Jurkat, Clone E6-1 (cell line): ENCODE results near the gene SAMMSON.

Source experiments
- DNase-seq: peaks from one replicate; pipeline ENCODE4 v3.0.0-alpha.2; 2011; ENCODE audit warnings: low read depth, low spot score
- H3K4me3 ChIP-seq: 2 replicates; pipeline ENCODE4 v1.5.1; 2011; ENCODE audit warnings: mild to moderate bottlenecking, low read length, control low read depth, moderate library complexity

Gene SAMMSON

DNA sequence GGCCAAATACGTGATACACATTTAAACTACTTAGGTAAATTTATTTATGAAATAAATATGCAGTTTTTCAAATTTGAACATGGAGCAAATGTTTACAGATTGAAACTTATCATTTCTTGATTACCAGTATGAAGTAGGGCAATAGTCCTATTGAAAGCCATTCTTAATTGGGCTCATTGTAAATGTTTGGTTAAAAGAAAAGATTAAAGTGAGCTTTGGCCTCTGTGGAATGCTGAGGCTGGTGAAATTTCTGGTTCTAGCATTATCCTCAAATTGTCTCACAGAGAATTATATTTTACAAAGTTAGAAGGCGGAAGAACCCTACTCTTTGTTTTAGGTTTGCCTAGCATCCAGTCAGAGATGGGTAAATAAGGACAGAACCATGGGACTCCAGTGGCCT lies 73.2 kb downstream of the SAMMSON start:
- H3K4me3 ChIP-seq = no peak overlapping the region
- DNase-seq = no peak

DNA sequence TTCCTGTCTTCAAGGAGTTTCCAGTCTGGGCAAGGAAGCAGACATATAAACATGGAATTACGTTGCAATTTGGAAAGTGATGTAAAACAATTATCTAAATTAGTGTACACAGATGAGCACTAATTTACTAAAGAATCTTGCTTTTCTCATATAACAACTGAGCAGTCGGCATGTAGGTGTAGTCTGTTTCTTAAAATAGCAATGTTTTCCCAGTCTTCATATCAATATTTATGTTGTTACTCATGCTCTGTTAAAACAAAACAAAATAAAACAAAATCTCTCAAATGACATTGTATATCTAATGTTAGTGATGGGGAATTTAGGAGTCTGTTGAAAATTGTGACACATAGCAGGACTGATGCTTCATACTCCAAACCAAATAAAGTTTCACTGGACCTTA lies 75.6 kb downstream of the SAMMSON start:
- no peak for DNase-seq
- no peak overlapping the region for H3K4me3 ChIP-seq

DNA sequence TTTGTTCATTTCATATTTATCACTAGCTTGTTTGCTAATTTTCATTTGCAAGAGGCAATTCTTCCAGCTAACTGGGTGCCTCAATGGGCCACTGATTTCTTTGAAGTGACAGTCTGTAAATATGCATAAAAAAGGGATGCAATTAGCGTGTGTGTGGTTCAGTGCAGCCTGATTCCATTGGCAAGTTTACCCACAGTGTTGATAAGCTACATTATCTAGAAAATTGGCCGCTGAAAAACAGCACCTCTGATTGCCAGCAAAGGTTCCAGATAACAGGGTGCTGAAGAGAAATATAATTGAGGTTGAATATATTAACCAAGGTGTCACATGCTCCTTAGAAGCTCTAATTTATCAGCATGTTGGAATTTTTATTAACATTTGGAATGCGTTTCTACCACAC lies 76.9 kb downstream of the SAMMSON start:
- no peak overlapping the region for H3K4me3 ChIP-seq
- no peak for DNase-seq

DNA sequence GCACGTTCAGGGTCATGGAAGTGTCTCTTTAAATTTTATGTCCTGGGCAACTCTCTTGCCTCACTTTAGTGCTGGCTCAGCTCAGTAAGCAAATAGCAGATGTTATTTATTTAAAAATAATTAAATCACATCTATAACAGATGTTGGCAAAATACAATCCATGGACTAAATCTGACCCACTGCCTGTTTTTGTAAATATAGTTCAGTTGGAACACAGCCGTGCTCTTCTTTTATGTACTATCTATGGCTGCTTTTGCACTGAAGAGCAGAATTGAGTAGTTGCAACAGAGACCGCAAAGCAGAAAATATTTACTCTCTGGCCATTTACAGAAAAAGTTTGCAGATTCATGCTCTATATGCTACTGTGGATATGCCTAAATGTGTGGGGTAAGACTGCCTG lies 79.2 kb downstream of the SAMMSON start:
- no peak overlapping the region for H3K4me3 ChIP-seq
- DNase-seq = no peak

DNA sequence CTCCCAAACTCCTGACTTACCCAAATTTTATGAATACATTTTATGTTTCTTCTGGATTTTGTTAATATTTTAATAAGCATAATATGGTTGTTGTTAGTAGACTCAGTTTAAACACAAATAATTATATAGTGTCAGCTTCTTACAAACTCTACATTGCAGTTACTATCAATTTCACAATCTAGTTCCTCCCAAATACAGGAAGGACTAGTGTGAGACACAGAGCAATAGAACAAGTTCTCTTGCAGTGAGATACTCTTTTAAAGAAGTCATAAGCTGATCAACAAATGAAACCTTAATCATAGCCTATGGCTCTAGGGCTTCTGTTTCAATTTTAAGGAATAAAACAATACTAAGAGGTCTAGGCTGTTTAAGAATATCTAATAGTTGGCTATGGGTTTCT lies 86.1 kb downstream of the SAMMSON start:
- no peak overlapping the region for H3K4me3 ChIP-seq
- no peak for DNase-seq

DNA sequence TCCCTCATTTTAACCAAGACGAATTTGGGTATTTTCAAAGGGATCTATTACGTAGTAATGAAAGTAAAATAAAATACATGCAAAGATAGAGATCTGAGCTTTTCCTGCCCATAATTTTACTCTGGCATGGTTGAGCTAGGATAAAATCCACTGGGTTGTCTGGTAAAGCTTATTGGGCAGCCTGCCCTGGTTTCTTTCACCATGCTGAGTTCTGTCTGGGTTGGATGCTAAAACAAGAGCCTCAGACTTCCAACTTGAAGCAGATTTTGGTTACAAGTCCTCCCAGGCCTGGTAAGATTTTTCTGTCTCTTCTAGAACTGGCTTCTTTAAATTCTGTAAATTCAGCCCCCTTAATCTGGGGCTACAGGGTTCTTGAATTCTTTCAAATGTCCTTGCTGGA lies 86.8 kb downstream of the SAMMSON start:
- H3K4me3 ChIP-seq = no peak overlapping the region
- no peak for DNase-seq

DNA sequence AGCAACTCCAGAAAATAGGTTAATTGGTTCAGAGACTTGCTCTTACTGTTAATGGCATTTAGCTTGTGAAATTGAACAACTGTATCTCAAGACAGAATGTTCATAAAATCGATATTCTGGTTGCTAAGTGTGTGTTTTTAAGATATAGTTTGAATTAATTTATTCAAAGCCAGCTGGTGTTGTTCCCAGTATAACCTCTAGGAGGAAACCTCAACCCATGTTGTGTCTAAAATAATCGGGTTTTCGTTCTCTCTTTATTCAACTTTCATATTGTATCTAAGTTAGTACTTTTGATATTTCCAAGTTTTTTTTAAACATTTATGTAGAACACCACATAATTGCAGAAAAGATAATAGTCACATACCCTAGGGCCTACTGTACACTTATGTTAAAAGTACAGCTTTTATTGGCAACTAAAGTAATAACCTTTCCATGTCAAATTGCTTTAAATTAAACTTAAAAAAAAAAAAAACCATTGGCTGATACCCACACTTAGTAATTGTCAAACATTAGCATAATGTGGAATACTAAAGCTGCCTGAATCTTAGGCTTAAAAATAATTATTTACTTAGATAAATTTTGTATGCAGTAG lies 90.9 kb downstream of the SAMMSON start:
- no peak overlapping the region for H3K4me3 ChIP-seq
- peak; percentile 2 for DNase-seq

DNA sequence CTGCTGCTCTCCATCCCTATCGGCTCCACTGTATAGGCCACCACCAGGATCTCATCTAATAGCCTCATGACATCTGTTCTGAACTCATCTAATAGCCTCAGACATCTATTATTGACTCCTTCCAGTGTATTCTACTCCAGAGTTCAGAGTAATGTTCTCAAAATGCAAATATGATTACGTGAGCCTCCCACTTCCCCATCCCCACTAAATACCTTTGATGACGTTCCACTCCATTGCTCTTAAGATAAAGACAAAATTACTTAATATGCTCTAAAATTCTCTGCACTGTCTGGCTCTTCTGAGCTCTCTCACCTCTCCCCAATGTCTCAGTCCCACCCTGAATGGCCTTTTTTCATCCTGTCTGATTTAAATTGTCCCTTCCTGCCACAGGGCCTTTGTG lies 94.7 kb downstream of the SAMMSON start:
- no peak overlapping the region for H3K4me3 ChIP-seq
- no peak for DNase-seq

DNA sequence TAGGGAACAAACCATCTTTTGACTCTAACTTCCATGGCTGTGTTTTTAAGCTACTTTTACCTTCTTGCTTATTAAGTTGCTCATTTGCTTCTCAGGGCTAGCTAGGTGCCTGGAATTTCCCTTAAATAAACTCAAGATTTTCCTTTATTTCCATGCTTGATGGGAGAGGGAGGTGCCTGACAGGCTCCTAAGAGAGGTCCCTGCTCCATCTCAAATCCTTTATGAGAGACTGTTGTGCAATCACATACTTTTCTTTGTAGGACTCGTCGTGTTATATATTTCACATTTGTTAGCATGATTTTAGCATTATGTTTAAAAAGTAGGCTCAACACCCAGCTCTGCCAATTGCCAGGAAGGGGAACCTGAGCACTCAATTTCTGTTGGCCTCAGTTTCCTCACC lies 95.7 kb downstream of the SAMMSON start:
- DNase-seq = no peak
- H3K4me3 ChIP-seq = no peak overlapping the region

DNA sequence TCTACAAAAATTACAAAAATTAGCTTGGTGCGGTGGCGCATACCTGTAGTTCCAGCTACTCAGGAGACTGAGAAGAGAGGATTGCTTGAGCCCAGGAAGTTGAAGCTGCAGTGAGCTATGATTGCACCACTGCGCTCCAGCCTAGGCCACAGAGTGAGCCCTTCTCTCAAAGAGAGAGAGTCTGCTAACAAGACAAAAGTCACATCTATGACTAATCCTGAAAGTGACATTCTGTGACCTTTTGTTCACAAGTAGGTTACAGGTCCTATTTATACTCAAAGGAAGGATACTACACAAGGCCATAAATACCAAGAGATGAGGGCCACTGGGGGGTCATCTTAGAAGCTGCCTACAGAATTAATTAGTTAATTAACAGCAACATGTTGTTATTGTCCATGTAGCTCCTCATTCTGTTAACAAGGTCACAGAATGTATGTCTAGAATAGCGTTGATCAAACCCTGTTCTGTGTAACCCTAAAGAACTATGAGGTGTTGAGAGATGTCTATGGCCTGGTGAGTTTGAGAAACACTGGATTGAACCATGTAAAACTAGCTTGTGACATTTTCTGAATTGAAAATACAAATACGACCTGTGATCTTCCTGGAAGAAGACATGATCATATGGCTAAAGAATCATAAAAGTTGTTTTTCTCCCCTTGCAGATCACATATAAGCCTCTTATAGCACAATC lies 97.0 kb downstream of the SAMMSON start:
- no peak for DNase-seq
- no peak overlapping the region for H3K4me3 ChIP-seq

DNA sequence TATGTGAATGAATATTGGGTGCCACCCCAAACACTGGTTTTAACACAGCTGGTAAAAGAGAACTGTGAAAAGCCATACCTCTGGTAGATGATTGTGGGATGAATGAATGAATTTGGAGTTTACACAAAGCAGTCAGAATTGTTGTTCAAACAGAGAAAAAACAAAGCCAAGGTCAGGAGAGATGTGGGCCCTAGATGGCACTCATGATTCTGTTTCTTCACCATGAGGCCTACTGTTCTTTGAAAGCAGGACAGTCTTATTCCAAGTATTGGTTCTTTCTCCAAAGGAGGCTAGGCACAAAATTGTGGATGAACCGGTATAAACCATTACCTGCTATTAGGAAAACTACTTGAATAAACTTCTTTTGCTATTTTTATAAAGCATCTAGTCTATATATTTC lies 97.6 kb downstream of the SAMMSON start:
- no peak for DNase-seq
- H3K4me3 ChIP-seq = no peak overlapping the region

DNA sequence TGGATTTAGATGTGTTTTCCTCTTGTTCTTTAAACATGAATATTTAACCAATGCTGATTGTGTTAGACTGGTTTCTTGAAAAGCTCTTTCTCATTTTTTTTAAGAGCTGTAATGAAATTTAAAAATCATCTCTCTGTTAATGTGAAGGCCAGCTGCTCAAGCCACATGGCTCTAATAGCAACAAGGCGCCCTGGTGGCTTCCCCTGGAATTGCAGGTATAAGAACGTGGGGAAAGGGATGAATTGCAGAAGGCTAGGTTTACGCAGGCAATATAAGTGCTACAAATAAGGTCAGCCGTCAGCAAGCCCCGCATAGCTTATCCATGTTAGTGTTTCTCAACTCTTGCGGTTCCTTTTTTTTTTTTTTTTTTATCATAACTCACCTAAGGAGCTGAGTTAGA lies 108.5 kb downstream of the SAMMSON start:
- DNase-seq = peak; percentile 24
- no peak overlapping the region for H3K4me3 ChIP-seq

DNA sequence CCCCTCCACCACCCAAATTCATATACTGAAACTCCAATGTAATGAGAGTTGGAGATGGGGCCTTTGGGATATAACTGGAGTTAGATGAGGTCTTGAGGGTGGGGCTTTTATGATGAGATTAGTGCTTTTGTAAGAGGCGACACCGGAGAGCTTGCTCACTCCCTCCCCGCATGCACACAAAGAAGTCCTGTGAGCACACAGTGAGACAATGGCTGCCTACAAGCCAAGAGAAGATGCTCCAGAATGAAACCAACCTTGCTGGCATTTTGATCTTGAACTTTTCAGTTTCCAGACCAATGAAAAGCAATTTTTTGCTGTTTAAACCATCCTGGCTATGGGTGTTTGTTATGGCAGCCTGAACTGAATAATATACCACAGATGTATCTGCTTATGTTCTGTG lies 109.0 kb downstream of the SAMMSON start:
- no peak overlapping the region for H3K4me3 ChIP-seq
- DNase-seq = no peak

DNA sequence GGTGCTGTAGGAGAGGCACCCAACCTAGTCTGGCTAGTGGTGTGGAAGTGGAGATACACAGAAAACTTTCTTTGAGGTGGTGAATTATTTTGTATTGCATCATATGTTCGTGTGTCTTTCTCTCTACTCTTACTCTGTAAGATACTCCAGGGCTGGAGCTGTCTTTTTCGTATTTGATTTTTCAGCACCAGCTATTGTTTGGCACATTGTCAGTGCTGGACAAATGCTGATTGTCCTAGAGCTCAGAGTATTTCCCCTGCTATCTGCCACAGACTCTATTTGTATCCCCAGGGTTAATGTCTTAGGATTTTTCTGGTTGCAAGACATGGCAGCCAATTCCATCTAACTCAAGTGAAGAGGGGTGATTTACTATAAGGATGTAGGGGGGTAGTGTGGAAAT lies 110.5 kb downstream of the SAMMSON start:
- no peak for DNase-seq
- no peak overlapping the region for H3K4me3 ChIP-seq

DNA sequence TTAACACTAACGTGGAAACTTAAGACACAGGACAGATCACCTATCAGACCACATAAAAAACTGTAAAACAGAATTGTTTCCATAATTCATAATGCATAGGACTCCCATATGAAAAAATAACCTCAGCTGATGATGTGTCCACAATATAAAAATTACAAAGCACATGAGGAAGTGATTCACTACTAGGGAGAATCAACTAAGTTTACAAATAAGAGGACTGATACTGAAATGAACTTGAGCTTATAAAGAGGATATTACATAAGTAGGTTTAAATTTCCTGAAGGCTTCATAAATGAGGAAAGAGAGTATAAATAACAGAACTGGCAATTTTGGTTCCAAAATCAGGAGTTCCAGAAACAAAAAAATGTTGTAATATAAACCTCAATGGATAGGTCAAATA lies 111.9 kb downstream of the SAMMSON start:
- no peak for DNase-seq
- H3K4me3 ChIP-seq = no peak overlapping the region

DNA sequence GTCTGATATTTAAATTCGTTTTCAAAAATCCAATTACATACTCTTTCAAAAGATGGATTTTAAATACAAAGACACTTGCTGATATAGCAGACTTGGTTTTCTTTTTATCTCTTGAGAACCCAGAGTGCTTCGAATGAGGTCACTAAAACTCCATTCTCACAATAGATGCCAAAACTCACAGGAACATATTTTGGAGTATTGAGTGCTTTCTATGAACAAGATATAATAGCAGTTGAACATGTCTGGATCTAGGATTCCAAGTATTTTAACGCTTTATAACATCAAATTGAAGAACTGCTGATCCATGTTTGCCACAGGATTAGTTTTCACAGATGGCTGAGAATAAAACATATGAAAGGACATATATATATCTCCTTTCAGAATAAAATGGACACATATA lies 113.2 kb downstream of the SAMMSON start:
- no peak overlapping the region for H3K4me3 ChIP-seq
- DNase-seq = no peak

DNA sequence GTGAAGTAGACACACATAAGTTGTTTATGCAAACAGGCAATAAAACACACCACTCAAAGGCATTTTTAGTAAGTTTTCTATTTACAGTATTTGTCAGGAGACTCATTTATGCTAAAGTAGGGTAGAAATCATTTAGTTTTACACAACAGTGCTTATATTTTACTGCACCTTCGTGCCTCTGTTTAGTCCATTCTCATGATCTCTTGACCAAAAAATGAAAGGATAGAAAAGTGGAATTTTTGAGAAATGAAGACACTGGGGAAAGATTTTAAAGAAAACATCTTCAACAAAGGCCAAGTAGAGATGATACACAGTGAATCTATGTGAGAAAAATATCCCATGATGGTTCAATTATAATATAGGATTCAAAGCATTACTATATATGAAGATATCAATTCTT lies 114.9 kb downstream of the SAMMSON start:
- H3K4me3 ChIP-seq = no peak overlapping the region
- no peak for DNase-seq

DNA sequence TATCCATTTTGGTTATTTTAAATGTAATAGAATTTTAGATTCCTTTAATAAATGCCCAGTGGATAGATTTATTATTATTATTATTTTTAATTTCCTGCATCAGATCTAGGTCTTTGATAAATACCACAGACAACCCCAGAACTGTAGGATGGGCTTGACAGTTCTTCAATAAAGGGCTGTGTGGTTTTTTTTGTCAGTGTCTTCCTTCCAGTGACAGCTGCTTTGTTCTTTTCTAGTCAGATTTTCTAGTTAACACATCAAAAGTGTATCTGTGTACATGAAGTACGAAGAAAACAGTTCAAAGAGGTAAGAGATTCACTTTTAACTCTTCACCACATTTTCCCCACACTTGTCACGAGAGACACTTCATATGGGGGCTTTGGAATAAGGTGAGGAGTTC lies 120.3 kb downstream of the SAMMSON start:
- no peak overlapping the region for H3K4me3 ChIP-seq

More for the DNA sequence above, 120.3 kb downstream of the SAMMSON start:
- peak; percentile 58 for DNase-seq
